ENCODE data around the gene DSG4. TPM values are rescaled to one million over a fixed set of nuclear protein-coding genes. Genes with fewer than 3 reads are reported as not detected.
"Not testable (repeated sequence)": the region's sequence is repeated elsewhere in the genome, so short reads cannot be mapped to it uniquely, and the experiment has no call there.

The DSG4 gene, protein sequence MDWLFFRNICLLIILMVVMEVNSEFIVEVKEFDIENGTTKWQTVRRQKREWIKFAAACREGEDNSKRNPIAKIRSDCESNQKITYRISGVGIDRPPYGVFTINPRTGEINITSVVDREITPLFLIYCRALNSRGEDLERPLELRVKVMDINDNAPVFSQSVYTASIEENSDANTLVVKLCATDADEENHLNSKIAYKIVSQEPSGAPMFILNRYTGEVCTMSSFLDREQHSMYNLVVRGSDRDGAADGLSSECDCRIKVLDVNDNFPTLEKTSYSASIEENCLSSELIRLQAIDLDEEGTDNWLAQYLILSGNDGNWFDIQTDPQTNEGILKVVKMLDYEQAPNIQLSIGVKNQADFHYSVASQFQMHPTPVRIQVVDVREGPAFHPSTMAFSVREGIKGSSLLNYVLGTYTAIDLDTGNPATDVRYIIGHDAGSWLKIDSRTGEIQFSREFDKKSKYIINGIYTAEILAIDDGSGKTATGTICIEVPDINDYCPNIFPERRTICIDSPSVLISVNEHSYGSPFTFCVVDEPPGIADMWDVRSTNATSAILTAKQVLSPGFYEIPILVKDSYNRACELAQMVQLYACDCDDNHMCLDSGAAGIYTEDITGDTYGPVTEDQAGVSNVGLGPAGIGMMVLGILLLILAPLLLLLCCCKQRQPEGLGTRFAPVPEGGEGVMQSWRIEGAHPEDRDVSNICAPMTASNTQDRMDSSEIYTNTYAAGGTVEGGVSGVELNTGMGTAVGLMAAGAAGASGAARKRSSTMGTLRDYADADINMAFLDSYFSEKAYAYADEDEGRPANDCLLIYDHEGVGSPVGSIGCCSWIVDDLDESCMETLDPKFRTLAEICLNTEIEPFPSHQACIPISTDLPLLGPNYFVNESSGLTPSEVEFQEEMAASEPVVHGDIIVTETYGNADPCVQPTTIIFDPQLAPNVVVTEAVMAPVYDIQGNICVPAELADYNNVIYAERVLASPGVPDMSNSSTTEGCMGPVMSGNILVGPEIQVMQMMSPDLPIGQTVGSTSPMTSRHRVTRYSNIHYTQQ
- not detected in 2 replicates for total RNA-seq

DNA sequence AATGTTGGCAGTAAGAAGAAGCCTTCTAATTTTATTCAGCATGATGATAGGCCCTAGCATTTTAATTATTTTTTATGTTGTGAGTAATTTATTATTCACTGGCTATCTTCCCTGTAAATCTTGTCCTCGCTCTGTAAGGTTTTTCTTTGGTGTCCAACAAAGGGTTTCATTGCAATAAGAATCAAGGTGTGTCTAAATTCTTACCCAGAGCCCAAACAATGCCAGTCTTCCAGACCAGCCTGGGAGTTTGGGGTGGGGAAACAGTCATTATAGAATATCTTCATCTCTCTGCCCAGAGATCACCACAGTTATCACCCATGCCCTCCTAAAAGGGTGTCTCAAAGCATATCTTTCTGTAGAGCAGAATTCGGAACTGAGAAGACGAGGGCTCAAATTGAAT is at the start of gene DSG4:
Gene DSG4 (plus strand): TSS at position 301 of the 400 bp plus-strand sequence. CDS start 135 bp downstream, outside the sequence.
- TF ChIP-seq, protein P1, sequence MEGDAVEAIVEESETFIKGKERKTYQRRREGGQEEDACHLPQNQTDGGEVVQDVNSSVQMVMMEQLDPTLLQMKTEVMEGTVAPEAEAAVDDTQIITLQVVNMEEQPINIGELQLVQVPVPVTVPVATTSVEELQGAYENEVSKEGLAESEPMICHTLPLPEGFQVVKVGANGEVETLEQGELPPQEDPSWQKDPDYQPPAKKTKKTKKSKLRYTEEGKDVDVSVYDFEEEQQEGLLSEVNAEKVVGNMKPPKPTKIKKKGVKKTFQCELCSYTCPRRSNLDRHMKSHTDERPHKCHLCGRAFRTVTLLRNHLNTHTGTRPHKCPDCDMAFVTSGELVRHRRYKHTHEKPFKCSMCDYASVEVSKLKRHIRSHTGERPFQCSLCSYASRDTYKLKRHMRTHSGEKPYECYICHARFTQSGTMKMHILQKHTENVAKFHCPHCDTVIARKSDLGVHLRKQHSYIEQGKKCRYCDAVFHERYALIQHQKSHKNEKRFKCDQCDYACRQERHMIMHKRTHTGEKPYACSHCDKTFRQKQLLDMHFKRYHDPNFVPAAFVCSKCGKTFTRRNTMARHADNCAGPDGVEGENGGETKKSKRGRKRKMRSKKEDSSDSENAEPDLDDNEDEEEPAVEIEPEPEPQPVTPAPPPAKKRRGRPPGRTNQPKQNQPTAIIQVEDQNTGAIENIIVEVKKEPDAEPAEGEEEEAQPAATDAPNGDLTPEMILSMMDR (IDR thresholded peaks at IDR 0.05; ENCODE audit: insufficient read depth, low read length, poor library complexity, severe bottlenecking), result no peak
- Histone ChIP-seq H3K27me3 (ENCODE audit: control insufficient read depth, insufficient read depth, low read length) (no peaks in the 10 kb centered on the region), H3K4me3 (ENCODE audit: low read depth, low read length) (no peak within 1 kb of the TSS), H3K36me3 (ENCODE audit: control insufficient read depth, insufficient read depth, low read length) (no peaks in the 10 kb centered on the region)
- no peak for DNase-seq (ENCODE audit: low read depth)

DNA sequence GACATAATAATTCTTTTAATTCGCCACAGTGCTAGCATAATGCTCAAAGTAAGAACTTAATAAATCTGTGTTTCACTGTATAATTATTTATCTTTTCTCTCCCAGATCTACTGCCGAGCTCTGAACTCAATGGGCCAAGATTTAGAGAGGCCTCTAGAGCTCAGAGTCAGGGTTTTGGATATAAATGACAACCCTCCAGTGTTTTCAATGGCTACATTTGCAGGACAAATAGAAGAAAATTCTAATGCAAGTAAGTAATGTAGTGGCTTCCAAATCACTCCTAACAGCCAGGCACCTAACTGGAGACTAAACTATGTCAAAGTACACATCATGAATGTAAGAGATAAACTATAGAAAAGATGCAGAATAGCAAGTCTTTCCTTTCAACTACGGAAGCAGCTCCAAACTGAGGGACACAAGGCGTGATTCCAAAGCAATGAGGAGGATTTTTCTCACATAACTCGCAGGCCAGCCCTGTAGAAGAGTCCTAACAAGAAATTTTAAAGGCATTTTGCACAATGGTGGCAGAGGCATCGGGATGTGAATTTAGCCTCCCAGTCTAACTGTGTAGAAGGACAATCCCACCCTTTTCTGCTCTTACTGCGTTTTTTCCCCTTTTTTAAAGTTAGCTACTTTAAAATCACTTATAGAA is 46.7 kb upstream of the DSG4 start:
- TF ChIP-seq, protein P1 (IDR thresholded peaks at IDR 0.05; ENCODE audit: insufficient read depth, low read length, poor library complexity, severe bottlenecking), result no peak
- H3K4me3 ChIP-seq (ENCODE audit: low read depth, low read length), result no peak overlapping the region
- no peaks in the 10 kb centered on the region for H3K36me3 ChIP-seq (ENCODE audit: control insufficient read depth, insufficient read depth, low read length)
- DNase-seq (ENCODE audit: low read depth), result no peak
- no peaks in the 10 kb centered on the region for H3K27me3 ChIP-seq (ENCODE audit: control insufficient read depth, insufficient read depth, low read length)

DNA sequence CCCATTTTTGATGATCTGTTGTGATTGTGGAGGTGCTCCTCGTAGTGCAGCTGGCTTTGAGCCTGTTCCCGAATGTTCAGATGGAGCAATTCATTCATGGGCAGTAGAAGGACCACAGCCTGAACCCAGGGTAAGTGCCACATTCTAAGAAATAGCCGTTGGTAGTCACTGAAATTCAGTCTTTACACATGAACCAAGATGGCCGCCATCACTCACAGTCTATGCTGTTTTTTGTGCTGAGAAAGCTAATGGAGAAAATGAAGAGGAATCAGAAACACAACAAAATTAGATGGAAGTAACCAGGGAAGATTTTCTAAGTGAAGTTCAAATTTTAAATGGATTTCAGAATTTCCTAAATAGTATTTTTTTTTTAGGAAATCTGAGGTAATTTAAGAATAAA is 33.1 kb upstream of the DSG4 start:
- no peak for DNase-seq (ENCODE audit: low read depth)
- Histone ChIP-seq H3K27me3 (ENCODE audit: control insufficient read depth, insufficient read depth, low read length) (no peaks in the 10 kb centered on the region), H3K4me3 (ENCODE audit: low read depth, low read length) (no peak overlapping the region), H3K36me3 (ENCODE audit: control insufficient read depth, insufficient read depth, low read length) (no peaks in the 10 kb centered on the region)
- TF ChIP-seq, protein P1 (IDR thresholded peaks at IDR 0.05; ENCODE audit: insufficient read depth, low read length, poor library complexity, severe bottlenecking), result no peak

DNA sequence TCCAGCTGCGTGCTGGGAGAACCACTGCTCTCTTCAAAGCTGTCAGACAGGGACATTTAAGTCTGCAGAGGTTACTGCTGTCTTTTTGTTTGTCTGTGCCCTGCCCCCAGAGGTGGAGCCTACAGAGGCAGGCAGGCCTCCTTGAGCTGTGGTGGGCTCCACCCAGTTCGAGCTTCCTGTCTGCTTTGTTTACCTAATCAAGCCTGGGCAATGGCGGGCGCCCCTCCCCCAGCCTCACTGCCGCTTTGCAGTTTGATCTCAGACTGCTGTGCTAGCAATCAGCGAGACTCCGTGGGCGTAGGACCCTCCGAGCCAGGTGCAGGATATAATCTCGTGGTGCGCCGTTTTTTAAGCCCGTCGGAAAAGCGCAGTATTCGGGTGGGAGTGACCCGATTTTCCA is 23.2 kb upstream of the DSG4 start:
- H3K27me3 ChIP-seq (ENCODE audit: control insufficient read depth, insufficient read depth, low read length); H3K4me3 ChIP-seq (ENCODE audit: low read depth, low read length); DNase-seq (ENCODE audit: low read depth): not testable (repeated sequence)

DNA sequence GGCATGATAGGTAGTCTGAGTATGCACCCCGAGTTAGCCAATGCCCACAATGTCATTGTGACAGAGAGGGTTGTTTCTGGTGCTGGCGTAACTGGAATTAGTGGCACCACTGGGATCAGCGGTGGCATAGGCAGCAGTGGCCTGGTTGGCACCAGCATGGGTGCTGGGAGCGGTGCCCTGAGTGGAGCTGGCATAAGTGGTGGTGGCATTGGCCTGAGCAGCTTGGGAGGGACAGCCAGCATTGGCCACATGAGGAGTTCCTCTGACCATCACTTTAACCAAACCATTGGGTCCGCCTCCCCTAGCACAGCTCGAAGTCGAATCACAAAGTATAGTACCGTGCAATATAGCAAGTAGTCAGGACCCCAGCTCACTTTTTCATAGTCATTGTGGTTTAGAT is 21.6 kb upstream of the DSG4 start:
- no peak for DNase-seq (ENCODE audit: low read depth)

More for the DNA sequence above, 23.2 kb upstream of the DSG4 start:
- not testable (repeated sequence) for H3K36me3 ChIP-seq (ENCODE audit: control insufficient read depth, insufficient read depth, low read length)

More for the DNA sequence above, 21.6 kb upstream of the DSG4 start:
- TF ChIP-seq, protein P1 (IDR thresholded peaks at IDR 0.05; ENCODE audit: insufficient read depth, low read length, poor library complexity, severe bottlenecking), result no peak
- Histone ChIP-seq H3K4me3 (ENCODE audit: low read depth, low read length) (no peak overlapping the region), H3K27me3 (ENCODE audit: control insufficient read depth, insufficient read depth, low read length) (no peaks in the 10 kb centered on the region), H3K36me3 (ENCODE audit: control insufficient read depth, insufficient read depth, low read length) (no peaks in the 10 kb centered on the region)

Data from kidney epithelial cell (primary cell).